ACC112 (cell line): ENCODE results near the gene STXBP5L.
"Not testable (repeated sequence)": the region's sequence is repeated elsewhere in the genome, so short reads cannot be mapped to it uniquely, and the experiment has no call there.

ENCODE experiments used
- H2AFZ ChIP-seq: fragments of 200-600 bp; sonication (generic); one replicate; pipeline ENCODE4 v1.6.0; 2017; ENCODE audit warnings: antibody characterized with exemption, low read length; ENCODE audit not compliant: unreplicated experiment
- H3K27ac ChIP-seq: fragments of 200-600 bp; sonication (generic); 2 replicates; pipeline ENCODE4 v1.5.1; 2014; ENCODE audit warnings: low read depth, mild to moderate bottlenecking, antibody characterized with exemption, low read length, moderate library complexity
- H3K27me3 ChIP-seq: fragments of 200-600 bp; sonication (generic); 2 replicates; pipeline ENCODE4 v1.6.1; 2014; ENCODE audit warnings: mild to moderate bottlenecking, antibody characterized with exemption, low read length, moderate library complexity, mixed read lengths; ENCODE audit not compliant: insufficient read depth
- H3K36me3 ChIP-seq: fragments of 200-600 bp; sonication (generic); 2 replicates; pipeline ENCODE4 v1.6.1; 2016; ENCODE audit warnings: mild to moderate bottlenecking, antibody characterized with exemption, low read length, moderate library complexity, mixed read lengths; ENCODE audit not compliant: insufficient read depth
- H3K4me1 ChIP-seq: fragments of 200-600 bp; sonication (generic); one replicate; pipeline ENCODE4 v1.6.1; 2016; ENCODE audit warnings: low read length, mixed read lengths; ENCODE audit not compliant: insufficient read depth, unreplicated experiment, control insufficient read depth
- H3K4me3 ChIP-seq: fragments of 200-600 bp; sonication (generic); 2 replicates; pipeline ENCODE4 v1.5.1; 2014; ENCODE audit warnings: mild to moderate bottlenecking, low read depth, low read length
- H3K79me2 ChIP-seq: fragments of 200-600 bp; sonication (generic); one replicate; pipeline ENCODE4 v1.6.0; 2016; ENCODE audit warnings: low read length; ENCODE audit not compliant: control insufficient read depth, unreplicated experiment, insufficient read depth

STXBP5L gene

DNA sequence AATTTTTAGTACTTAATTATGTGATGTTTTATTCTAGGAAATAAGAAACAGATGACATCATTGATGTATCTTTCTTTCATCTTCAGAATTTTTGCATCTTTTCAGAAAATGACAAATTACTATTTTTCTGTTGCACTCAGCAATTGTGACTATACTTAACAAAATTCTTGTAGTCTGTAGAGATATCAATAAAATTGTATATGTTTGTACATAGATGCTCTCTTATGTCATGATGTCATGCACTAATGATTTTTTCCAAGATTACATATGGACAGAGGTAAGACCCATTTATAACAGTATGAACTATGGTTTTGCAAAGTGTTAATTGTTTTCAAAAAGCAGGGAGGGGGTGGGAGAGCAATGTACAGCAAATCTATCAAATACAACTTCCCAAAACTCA lies 516.5 kb downstream of the STXBP5L start:
- Histone ChIP-seq H2AFZ (no peak overlapping the region), H3K4me3 (no peak overlapping the region), H3K36me3 (no peaks in the 10 kb centered on the region), H3K27me3 (no peaks in the 10 kb centered on the region), H3K79me2 (no peaks in the 10 kb centered on the region), H3K27ac (no peak overlapping the region), H3K4me1 (no peaks in the 10 kb centered on the region)

GRCh38 chr3:121430664-121431215 lies 522.7 kb downstream of the STXBP5L start:
- no peak overlapping the region for H3K4me3 ChIP-seq
- no peak overlapping the region for H3K27ac ChIP-seq
- H3K36me3 ChIP-seq = peaks cover 19% of the 10 kb centered on the region
- H2AFZ ChIP-seq = no peak overlapping the region
- no peaks in the 10 kb centered on the region for H3K27me3 ChIP-seq
- H3K4me1 ChIP-seq = peaks cover 8% of the 10 kb centered on the region
- H3K79me2 ChIP-seq = no peaks in the 10 kb centered on the region

GRCh38 chr3:121431726-121432517 lies 523.9 kb downstream of the STXBP5L start:
- Histone ChIP-seq H3K4me3 (peak overlapping the region; percentile 72), H3K36me3 (peaks cover 26% of the 10 kb centered on the region), H3K27ac (no peak overlapping the region), H2AFZ (peak overlapping the region; percentile 77), H3K4me1 (peaks cover 8% of the 10 kb centered on the region), H3K79me2 (no peaks in the 10 kb centered on the region), H3K27me3 (no peaks in the 10 kb centered on the region)

GRCh38 chr3:121436074-121436473 lies 528.1 kb downstream of the STXBP5L start:
- Histone ChIP-seq H3K4me1 (peaks cover 8% of the 10 kb centered on the region), H3K4me3 (no peak overlapping the region), H3K27ac (no peak overlapping the region), H2AFZ (no peak overlapping the region), H3K27me3 (no peaks in the 10 kb centered on the region), H3K79me2 (no peaks in the 10 kb centered on the region), H3K36me3 (peaks cover 19% of the 10 kb centered on the region)

DNA sequence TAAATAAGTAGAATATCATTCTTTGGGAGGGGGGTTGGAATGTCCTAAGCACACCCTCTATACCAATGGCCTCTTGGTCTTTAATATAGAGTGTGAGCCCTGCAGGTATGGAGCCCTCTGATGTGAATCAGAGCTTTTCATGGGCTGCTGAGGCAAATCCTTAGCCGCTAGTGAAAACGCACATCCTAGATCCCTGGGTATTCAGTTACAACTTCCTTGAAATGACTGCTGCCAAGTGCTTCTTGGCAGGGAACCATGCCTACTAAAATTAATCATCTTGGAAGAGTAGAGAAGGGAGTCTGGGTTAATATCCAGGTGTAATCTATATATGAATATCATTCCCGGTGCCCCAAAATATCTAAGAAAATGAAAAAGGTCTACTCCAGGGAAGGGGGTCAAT lies 528.6 kb downstream of the STXBP5L start:
- Histone ChIP-seq H2AFZ (no peak overlapping the region), H3K4me1 (peaks cover 8% of the 10 kb centered on the region), H3K79me2 (no peaks in the 10 kb centered on the region), H3K27me3 (no peaks in the 10 kb centered on the region), H3K36me3 (peaks cover 16% of the 10 kb centered on the region; the same call in 1 of the 2 replicates), H3K27ac (no peak overlapping the region), H3K4me3 (no peak overlapping the region)

DNA sequence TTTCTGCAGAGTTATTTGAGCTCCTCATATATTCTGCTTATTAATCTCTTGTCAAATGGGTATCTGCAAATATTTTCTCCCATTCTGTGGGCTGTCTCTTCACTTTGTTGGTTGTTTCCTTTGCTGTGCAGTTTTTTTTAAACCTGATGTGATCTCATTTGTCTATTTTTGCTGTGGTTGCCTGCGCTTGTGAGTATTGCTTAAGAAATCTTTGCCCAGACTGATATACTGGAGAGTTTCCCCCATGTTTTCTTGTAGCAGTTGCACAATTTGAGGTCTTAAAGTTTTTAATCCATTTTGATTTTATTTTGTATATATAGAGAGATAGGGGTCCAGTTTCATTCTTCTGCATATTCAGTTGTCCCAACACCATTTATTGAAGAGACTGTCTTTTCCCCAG lies 535.5 kb downstream of the STXBP5L start:
- Histone ChIP-seq H3K36me3 (peaks cover 21% of the 10 kb centered on the region), H3K79me2 (no peaks in the 10 kb centered on the region), H3K27me3 (no peaks in the 10 kb centered on the region), H2AFZ (no peak overlapping the region), H3K27ac (no peak overlapping the region), H3K4me3 (no peak overlapping the region), H3K4me1 (no peaks in the 10 kb centered on the region)

DNA sequence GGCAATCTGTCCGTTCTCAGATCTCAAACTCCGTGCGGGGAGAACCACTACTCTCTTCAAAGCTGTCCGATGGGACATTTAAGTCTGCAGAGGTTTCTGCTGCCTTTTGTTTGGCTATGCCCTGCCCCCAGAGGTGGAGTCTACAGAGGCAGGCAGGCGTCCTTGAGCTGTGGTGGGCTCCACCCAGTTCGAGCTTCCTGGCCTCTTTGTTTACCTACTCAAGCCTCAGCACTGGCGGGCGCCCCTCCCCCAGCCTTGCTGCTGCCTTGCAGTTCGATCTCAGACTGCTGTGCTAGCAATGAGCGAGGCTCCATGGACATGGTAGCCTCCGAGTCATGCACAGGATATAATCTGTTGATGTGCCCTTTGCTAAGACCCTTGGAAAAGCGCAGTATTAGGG lies 543.7 kb downstream of the STXBP5L start:
- not testable (repeated sequence) for H3K27ac ChIP-seq, H3K4me3 ChIP-seq, H3K4me1 ChIP-seq, H3K79me2 ChIP-seq, H2AFZ ChIP-seq, H3K27me3 ChIP-seq
- peaks cover 17% of the 10 kb centered on the region for H3K36me3 ChIP-seq

GRCh38 chr3:121462565-121462964 lies 554.6 kb downstream of the STXBP5L start:
- Histone ChIP-seq H2AFZ (no peak overlapping the region), H3K27me3 (no peaks in the 10 kb centered on the region), H3K4me3 (no peak overlapping the region), H3K4me1 (no peaks in the 10 kb centered on the region), H3K36me3 (peaks cover 28% of the 10 kb centered on the region), H3K27ac (no peak overlapping the region), H3K79me2 (no peaks in the 10 kb centered on the region)

- peaks cover 24% of the 10 kb centered on the region for H3K36me3 ChIP-seq
- H3K79me2 ChIP-seq = no peaks in the 10 kb centered on the region
- no peak overlapping the region for H3K4me3 ChIP-seq
- no peaks in the 10 kb centered on the region for H3K27me3 ChIP-seq
- H3K27ac ChIP-seq = no peak overlapping the region
- H2AFZ ChIP-seq = no peak overlapping the region
- H3K4me1 ChIP-seq = no peaks in the 10 kb centered on the region
Observed at GRCh38 chr3:121463745-121464144, 555.7 kb downstream of the STXBP5L start.

GRCh38 chr3:121467085-121467484 lies 559.1 kb downstream of the STXBP5L start:
- no peak overlapping the region for H3K27ac ChIP-seq
- H2AFZ ChIP-seq = no peak overlapping the region
- no peaks in the 10 kb centered on the region for H3K4me1 ChIP-seq
- no peaks in the 10 kb centered on the region for H3K79me2 ChIP-seq
- H3K4me3 ChIP-seq = no peak overlapping the region
- peaks cover 20% of the 10 kb centered on the region for H3K36me3 ChIP-seq
- H3K27me3 ChIP-seq = no peaks in the 10 kb centered on the region

DNA sequence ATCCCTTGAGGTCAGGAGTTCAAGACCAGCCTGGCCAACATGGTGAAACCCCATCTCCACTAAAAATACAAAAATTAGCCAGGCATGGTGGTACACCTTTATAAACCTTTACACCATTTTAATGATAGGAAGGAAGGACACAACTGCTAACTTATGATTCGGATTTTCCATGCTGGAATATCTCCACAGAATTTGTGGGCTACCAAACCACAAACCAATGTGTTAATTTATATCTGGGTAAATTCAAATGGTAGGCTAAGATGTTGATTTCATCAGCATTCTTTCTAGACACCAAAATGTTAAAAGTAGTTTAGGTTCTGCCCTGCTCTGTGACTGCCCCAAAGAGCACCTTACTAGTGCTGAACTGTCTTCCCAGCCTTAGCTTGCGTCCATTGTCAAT lies 565.0 kb downstream of the STXBP5L start:
- Histone ChIP-seq H2AFZ (no peak overlapping the region), H3K27me3 (no peaks in the 10 kb centered on the region), H3K4me3 (no peak overlapping the region), H3K79me2 (no peaks in the 10 kb centered on the region), H3K36me3 (peaks cover 18% of the 10 kb centered on the region), H3K4me1 (peaks cover 15% of the 10 kb centered on the region), H3K27ac (no peak overlapping the region)
